NCI-H82 treated with DMSO at 0.1 percent for 48 hours (cell line): ENCODE measurements around the gene ANAPC7.
"Not testable (repeated sequence)": the region's sequence is repeated elsewhere in the genome, so short reads cannot be mapped to it uniquely, and the experiment has no call there.

ENCODE experiments used
- DNase-seq: peaks from one replicate; lab custom pipeline; 2025; ENCODE audit not compliant: unreplicated experiment; lab: John Stamatoyannopoulos, UW

ANAPC7 gene, protein sequence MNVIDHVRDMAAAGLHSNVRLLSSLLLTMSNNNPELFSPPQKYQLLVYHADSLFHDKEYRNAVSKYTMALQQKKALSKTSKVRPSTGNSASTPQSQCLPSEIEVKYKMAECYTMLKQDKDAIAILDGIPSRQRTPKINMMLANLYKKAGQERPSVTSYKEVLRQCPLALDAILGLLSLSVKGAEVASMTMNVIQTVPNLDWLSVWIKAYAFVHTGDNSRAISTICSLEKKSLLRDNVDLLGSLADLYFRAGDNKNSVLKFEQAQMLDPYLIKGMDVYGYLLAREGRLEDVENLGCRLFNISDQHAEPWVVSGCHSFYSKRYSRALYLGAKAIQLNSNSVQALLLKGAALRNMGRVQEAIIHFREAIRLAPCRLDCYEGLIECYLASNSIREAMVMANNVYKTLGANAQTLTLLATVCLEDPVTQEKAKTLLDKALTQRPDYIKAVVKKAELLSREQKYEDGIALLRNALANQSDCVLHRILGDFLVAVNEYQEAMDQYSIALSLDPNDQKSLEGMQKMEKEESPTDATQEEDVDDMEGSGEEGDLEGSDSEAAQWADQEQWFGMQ

GRCh38 chr12:110403146-110403975, at the start of gene ANAPC7:
Gene ANAPC7 (minus strand): TSS chr12:110403708. CDS start chr12:110403627, 81 bp downstream.
- peak; percentile 65 for DNase-seq

DNA sequence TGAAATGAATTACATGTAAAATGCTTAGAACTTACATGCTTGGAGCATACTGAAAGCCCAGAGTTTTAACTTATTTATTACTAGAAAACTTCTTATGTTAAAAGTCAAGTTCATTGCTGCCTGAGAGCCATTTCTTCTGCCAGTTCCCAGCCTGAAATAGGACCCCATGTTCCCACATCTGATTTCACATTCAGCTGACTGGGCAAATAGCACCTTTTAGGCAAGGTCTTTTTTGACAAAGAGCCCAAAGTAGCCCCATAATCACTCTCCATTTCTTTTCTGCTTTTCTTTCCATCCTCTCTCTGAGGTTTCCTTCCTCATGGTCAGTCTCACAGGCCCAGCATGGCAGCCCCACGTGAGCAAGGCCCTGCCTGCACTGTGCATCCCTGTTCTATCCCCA, 47.8 kb upstream of the ANAPC7 start:
- DNase-seq = no peak

GRCh38 chr12:110449799-110450497, 46.4 kb upstream of the ANAPC7 start, which contains the start of gene ARPC3:
Gene ARPC3 (minus strand): TSS chr12:110450337. CDS start chr12:110450260, 77 bp downstream.
- DNase-seq = peak; percentile 79

DNA sequence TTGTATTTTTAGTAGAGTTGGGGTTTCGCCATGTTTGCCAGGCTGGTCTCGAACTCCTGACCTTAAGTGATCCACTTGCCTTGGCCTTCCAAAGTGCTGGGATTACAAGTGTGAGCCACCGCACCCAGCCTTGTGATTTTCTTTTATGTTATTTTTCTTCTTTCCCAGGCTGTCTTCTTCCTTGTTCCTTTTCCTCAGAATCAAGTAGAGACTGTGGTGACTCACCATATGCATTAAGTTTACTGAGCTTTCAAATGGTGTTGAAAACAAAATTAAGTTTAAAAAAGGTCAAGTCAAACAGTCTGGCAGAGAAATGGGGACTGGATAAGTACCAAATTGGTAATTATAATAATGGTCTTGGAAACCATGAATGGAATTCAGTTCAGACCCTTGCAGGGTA, 40.9 kb upstream of the ANAPC7 start:
- no peak for DNase-seq

- DNase-seq = no peak
These were observed 32.7 kb upstream of the ANAPC7 start for GRCh38 chr12:110436231-110436630.

DNA sequence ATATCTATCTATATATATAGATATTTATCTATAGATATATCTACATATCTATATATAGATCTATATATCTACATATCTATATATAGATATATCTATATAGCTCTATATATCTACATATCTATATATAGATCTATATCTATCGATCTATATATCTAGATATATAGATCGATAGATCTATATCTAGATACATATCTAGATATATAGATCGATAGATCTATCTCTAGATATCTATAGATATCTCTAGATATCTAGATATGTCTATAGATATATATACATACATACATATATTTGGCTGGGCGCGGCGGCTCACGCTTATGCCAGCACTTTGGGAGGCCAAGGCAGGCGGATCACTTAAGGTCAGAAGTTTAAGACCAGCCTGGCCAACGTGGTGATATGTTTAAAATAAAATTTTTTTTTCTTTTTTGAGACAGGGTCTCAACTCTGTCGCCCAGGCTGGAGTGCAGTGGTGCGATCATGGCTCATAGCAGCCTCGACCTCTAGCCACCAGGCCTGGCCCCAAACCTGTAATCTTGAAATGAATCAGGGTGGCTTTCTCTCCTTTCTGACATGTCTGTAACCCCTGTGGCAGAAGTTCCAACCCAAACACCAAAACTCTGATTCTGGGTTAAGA, 28.6 kb upstream of the ANAPC7 start:
- no peak for DNase-seq

DNA sequence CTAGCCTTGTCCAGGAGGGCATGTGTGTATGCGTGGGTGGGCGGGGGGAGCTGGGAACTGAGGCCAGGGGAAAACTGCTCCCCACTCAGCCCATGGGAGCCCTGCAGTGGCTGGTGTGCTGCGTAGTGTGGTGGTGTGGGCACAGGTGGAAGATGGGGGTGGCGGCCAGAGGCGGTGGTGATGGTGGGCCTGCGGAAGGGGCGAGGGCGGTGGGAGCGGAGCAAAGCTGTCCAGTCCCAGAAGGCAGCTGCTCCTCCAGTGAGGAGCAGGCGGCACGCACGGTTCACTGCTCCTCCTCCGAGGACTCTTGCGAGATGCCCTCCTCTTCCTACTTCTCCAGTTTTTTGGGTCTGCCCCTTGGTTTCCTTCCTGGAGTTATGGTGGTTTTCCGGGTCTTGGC, 26.2 kb upstream of the ANAPC7 start:
- not testable (repeated sequence) for DNase-seq

GRCh38 chr12:110426406-110426805, 22.9 kb upstream of the ANAPC7 start:
- peak; percentile 72 for DNase-seq

GRCh38 chr12:110424237-110424636, 20.7 kb upstream of the ANAPC7 start:
- no peak for DNase-seq

GRCh38 chr12:110421701-110422100, 18.2 kb upstream of the ANAPC7 start:
- peak; percentile 82 for DNase-seq

DNA sequence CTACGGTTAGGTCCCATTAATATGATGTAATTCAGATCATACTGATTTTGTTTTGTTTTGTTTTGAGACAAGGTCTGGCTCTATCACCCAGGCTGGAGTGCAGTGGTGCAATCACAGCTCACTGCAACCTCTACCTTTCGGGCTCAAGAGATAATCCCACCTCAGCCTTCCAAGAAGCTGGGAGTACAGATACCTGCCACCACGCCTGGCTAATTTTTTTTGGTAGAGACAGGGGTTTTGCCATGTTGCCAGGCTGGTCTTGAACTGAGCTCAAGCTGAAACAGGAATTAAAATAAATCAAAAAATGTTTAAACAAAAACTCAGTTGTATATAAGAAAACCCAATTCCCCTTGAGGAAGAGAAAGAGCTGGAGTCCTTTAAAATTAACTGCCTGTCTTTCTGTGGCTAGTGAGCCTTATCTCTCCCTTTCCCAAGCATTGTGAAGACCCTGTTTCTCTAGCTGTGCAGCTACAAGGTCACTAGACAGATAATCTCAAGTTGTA, 17.7 kb upstream of the ANAPC7 start:
- DNase-seq = no peak

DNA sequence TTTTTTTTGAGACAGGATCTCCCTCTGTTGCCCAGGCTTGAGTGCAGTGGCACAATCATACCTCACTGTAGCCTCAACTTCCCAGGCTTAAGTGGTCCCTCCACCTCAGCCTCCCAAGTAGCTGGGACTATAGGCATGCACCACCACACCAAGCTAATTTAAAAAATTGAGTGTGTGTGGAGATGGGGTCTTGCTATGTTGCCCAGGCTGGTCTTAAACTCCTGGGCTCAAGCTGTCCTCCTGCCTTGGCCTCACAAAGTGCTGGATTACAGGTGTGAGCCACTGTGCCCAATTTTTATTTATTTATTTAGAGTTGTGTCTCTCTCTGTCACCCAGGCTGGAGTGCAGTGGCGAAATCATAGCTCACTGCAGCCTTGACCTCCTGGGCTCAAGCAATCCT, 17.1 kb upstream of the ANAPC7 start:
- DNase-seq = not testable (repeated sequence)

DNA sequence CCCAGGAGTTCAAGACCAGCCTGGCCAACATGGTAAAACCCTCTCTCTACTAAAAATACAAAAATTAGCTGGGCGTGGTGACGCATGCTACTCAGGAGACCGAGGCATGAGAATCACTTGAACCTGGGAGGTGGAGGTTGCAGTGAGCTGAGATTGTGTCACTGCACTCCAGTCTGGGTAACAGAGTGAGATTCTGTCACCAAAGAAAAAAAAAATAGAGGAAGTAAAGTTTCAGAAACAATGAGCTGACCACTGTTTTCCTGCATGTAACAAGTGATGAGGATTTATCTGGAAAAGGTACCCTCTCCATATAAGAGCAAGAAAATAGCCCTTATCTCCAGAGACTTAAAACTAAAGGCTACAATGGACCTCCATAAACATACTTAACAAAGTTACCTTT, 13.6 kb upstream of the ANAPC7 start:
- not testable (repeated sequence) for DNase-seq

- DNase-seq = not testable (repeated sequence)
These were observed 6.6 kb upstream of the ANAPC7 start for GRCh38 chr12:110410086-110410485.

- not testable (repeated sequence) for DNase-seq
These were observed 1.7 kb upstream of the ANAPC7 start for GRCh38 chr12:110405126-110405662.

- DNase-seq = peak; percentile 65
These were observed 621 bp upstream of the ANAPC7 start for GRCh38 chr12:110403976-110404682.

GRCh38 chr12:110382683-110383082, 20.8 kb downstream of the ANAPC7 start:
- DNase-seq = no peak

GRCh38 chr12:110379631-110380030, 23.9 kb downstream of the ANAPC7 start:
- DNase-seq = no peak

- DNase-seq = peak; percentile 90
These were observed 24.3 kb downstream of the ANAPC7 start for GRCh38 chr12:110379197-110379596.
